BJ (cell line): ENCODE measurements around the gene LATS2. TPM values are rescaled to one million over a fixed set of nuclear protein-coding genes. Genes with fewer than 3 reads are reported as not detected.

ENCODE experiments used
- CTCF ChIA-PET: fragments of 350-600 bp; formaldehyde crosslinking; extraction: SDS; loops from one replicate; lab custom pipeline; 2021; ENCODE audit warnings: antibody characterized with exemption, inconsistent platforms; lab: Yijun Ruan, JAX
- POLR2A ChIA-PET: fragments of 300-600 bp; sonication (Branson Sonifier 250); formaldehyde crosslinking; extraction: SDS; loops from one replicate; lab custom pipeline; 2021; ENCODE audit warnings: antibody characterized with exemption; lab: Charles Lee
- DNase-seq: peaks from one replicate; pipeline ENCODE4 v3.0.0-alpha.2; 2011; ENCODE audit warnings: low read depth
- H3K27me3 ChIP-seq: 2 replicates; pipeline ENCODE4 v1.6.0; 2011; ENCODE audit warnings: low read length; ENCODE audit not compliant: control insufficient read depth, insufficient read depth
- H3K36me3 ChIP-seq: 2 replicates; pipeline ENCODE4 v1.5.1; 2011; ENCODE audit warnings: low read length; ENCODE audit not compliant: control insufficient read depth, insufficient read depth
- H3K4me3 ChIP-seq: 2 replicates; pipeline ENCODE4 v1.5.1; 2011; ENCODE audit warnings: low read depth, mild to moderate bottlenecking, control low read depth, low read length
- CTCF ChIP-seq: IDR thresholded peaks from 2 replicates; pipeline ENCODE4 v1.5.1; 2011; ENCODE audit warnings: low read depth, mild to moderate bottlenecking, control low read depth, inconsistent platforms, low read length, moderate library complexity; ENCODE audit not compliant: insufficient read depth
- polyA minus RNA-seq: library from RNA; depleted of rRNA, polyadenylated mRNA; stranded (reverse); fragments of >200 nt; gene quantifications from 2 replicates; pipeline ENCODE4 v1.2.3, GENCODE V29; 2011; rRNA and poly(A)+ RNA removed
- polyA plus RNA-seq: library from polyadenylated mRNA; depleted of rRNA; stranded (reverse); fragments of >200 nt; gene quantifications from 2 replicates; pipeline ENCODE4 v1.2.3, GENCODE V29; 2011; rRNA removed

LATS2 gene
- polyA plus RNA-seq (17.3 and 20.0 TPM in 2 replicates), polyA minus RNA-seq (23.9 and 28.6 TPM in 2 replicates)

- peak within 1 kb of the TSS; percentile 79 for H3K4me3 ChIP-seq
- TF ChIP-seq CTCF: peak; percentile 22
- peak; percentile 68 for DNase-seq
- no peaks in the 10 kb centered on the region for H3K27me3 ChIP-seq
- H3K36me3 ChIP-seq: no peaks in the 10 kb centered on the region
- POLR2A ChIA-PET: interaction anchor here (0.7 kb wide), 1 partner anchor 8 kb away, joined by 5 read pairs; no protein-coding TSS in a partner anchor
- CTCF ChIA-PET: interaction anchor here (0.6 to 1.0 kb wide), 2 partner anchors 85 to 118 kb away, joined by 3 read pairs; no protein-coding TSS in a partner anchor
These were observed at the start of gene LATS2 for GRCh38 chr13:21061029-21061763. LATS2 (minus strand) TSS chr13:21061586; CDS start chr13:21046026, 15,560 bp downstream.

- CTCF ChIA-PET: interaction anchor here (1.4 kb wide), 2 partner anchors 10 to 166 kb away, joined by 3 to 4 read pairs; no protein-coding TSS in a partner anchor
- Histone ChIP-seq H3K36me3 (no peaks in the 10 kb centered on the region), H3K27me3 (no peaks in the 10 kb centered on the region), H3K4me3 (no peak overlapping the region)
- no peak for TF ChIP-seq CTCF
- POLR2A ChIA-PET: no interaction called here
- no peak for DNase-seq
These were observed 47.8 kb upstream of the LATS2 start for GRCh38 chr13:21109168-21109567.

GRCh38 chr13:21106089-21106488 is 44.7 kb upstream of the LATS2 start:
- no peak for TF ChIP-seq CTCF
- ChIA-PET POLR2A (no interaction called here), CTCF (interaction anchor here (1.0 kb wide), 1 partner anchor 22 kb away, joined by 3 read pairs; no protein-coding TSS in a partner anchor)

GRCh38 chr13:21104199-21105019 is 43.0 kb upstream of the LATS2 start:
- Histone ChIP-seq H3K36me3 (no peaks in the 10 kb centered on the region), H3K4me3 (no peak overlapping the region), H3K27me3 (no peaks in the 10 kb centered on the region)
- CTCF ChIA-PET: no interaction called here
- no peak for TF ChIP-seq CTCF
- POLR2A ChIA-PET: no interaction called here
- no peak for DNase-seq

More at GRCh38 chr13:21106089-21106488, 44.7 kb upstream of the LATS2 start:
- peak; percentile 57 for DNase-seq
- Histone ChIP-seq H3K36me3 (no peaks in the 10 kb centered on the region), H3K27me3 (no peaks in the 10 kb centered on the region), H3K4me3 (no peak overlapping the region)
